NCI-H345 treated with DMSO at 0.1 percent for 48 hours (cell line): ENCODE data around the gene INSIG1.

ENCODE experiments used
- DNase-seq: peaks from one replicate; lab custom pipeline; 2025; ENCODE audit not compliant: unreplicated experiment; lab: John Stamatoyannopoulos, UW

The INSIG1 gene

GRCh38 chr7:155297517-155298287 is at the start of gene INSIG1:
INSIG1 (plus strand) TSS chr7:155297878; CDS start chr7:155298286, 408 bp downstream.
- DNase-seq, result peak; percentile 89

- DNase-seq, result no peak
Observed at GRCh38 chr7:155248366-155248756, 49.3 kb upstream of the INSIG1 start.

GRCh38 chr7:155251831-155252230 is 45.8 kb upstream of the INSIG1 start:
- DNase-seq, result no peak

GRCh38 chr7:155252444-155252887 is 45.2 kb upstream of the INSIG1 start:
- DNase-seq, result no peak

GRCh38 chr7:155252892-155253501 is 44.7 kb upstream of the INSIG1 start:
- DNase-seq, result no peak

GRCh38 chr7:155254018-155254417 is 43.7 kb upstream of the INSIG1 start:
- no peak for DNase-seq

GRCh38 chr7:155255071-155255470 is 42.6 kb upstream of the INSIG1 start:
- no peak for DNase-seq

GRCh38 chr7:155255621-155256020 is 42.1 kb upstream of the INSIG1 start:
- no peak for DNase-seq

GRCh38 chr7:155256081-155256760 is 41.5 kb upstream of the INSIG1 start:
- no peak for DNase-seq

GRCh38 chr7:155256761-155257481 is 40.8 kb upstream of the INSIG1 start:
- no peak for DNase-seq

GRCh38 chr7:155257482-155258225 is 40.0 kb upstream of the INSIG1 start:
- DNase-seq, result no peak

GRCh38 chr7:155258226-155258560 is 39.5 kb upstream of the INSIG1 start:
- DNase-seq, result no peak

GRCh38 chr7:155259866-155260497 is 37.7 kb upstream of the INSIG1 start:
- no peak for DNase-seq

GRCh38 chr7:155260498-155260872 is 37.2 kb upstream of the INSIG1 start:
- DNase-seq, result no peak

- DNase-seq, result no peak
Observed at GRCh38 chr7:155261031-155261985, 36.4 kb upstream of the INSIG1 start.

GRCh38 chr7:155262031-155262430 is 35.6 kb upstream of the INSIG1 start:
- DNase-seq, result no peak

GRCh38 chr7:155263051-155263450 is 34.6 kb upstream of the INSIG1 start:
- no peak for DNase-seq

- no peak for DNase-seq
Observed at GRCh38 chr7:155263581-155264143, 34.0 kb upstream of the INSIG1 start.

GRCh38 chr7:155265144-155265543 is 32.5 kb upstream of the INSIG1 start:
- no peak for DNase-seq
